COLO668 (cell line): Measurements from ENCODE around the gene RPS5.
"Not testable (repeated sequence)": the region's sequence is repeated elsewhere in the genome, so short reads cannot be mapped to it uniquely, and the experiment has no call there.

Experiments
- DNase-seq: peaks from one replicate; lab custom pipeline; 2025; ENCODE audit not compliant: unreplicated experiment; lab: John Stamatoyannopoulos, UW

RPS5 gene

GRCh38 chr19:58386576-58387337 lies at the start of gene RPS5:
RPS5 (plus strand) TSS chr19:58387269; CDS start chr19:58388138, 869 bp downstream.
- DNase-seq: peak; percentile 97

GRCh38 chr19:58338336-58338735 lies 48.7 kb upstream of the RPS5 start:
- no peak for DNase-seq

- no peak for DNase-seq
Measured at GRCh38 chr19:58338825-58339558, 48.1 kb upstream of the RPS5 start.

- no peak for DNase-seq
Measured at GRCh38 chr19:58345558-58345957, 41.5 kb upstream of the RPS5 start.

GRCh38 chr19:58346961-58347929 lies 39.8 kb upstream of the RPS5 start:
- DNase-seq: peak; percentile 75

GRCh38 chr19:58348080-58348479 lies 39.0 kb upstream of the RPS5 start:
- not testable (repeated sequence) for DNase-seq

- no peak for DNase-seq
Measured at GRCh38 chr19:58349590-58349989, 37.5 kb upstream of the RPS5 start.

- DNase-seq: no peak
Measured at GRCh38 chr19:58350001-58350861, 36.8 kb upstream of the RPS5 start.

- DNase-seq: no peak
Measured at GRCh38 chr19:58350871-58351557, 36.1 kb upstream of the RPS5 start.

GRCh38 chr19:58351558-58351878 lies 35.6 kb upstream of the RPS5 start:
- no peak for DNase-seq

- DNase-seq: no peak
Measured at GRCh38 chr19:58351990-58352755, 34.9 kb upstream of the RPS5 start.

GRCh38 chr19:58352760-58353671 lies 34.1 kb upstream of the RPS5 start, which contains the start of gene A1BG:
A1BG (minus strand) TSS chr19:58353492; CDS start chr19:58353437, 55 bp downstream.
- no peak for DNase-seq

- no peak for DNase-seq
Measured at GRCh38 chr19:58353717-58354477, 33.2 kb upstream of the RPS5 start.

GRCh38 chr19:58354478-58355030 lies 32.5 kb upstream of the RPS5 start:
- no peak for DNase-seq

- no peak for DNase-seq
Measured at GRCh38 chr19:58355215-58355796, 31.8 kb upstream of the RPS5 start.

GRCh38 chr19:58355908-58356765 lies 30.9 kb upstream of the RPS5 start:
- no peak for DNase-seq
